OCI-LY3 (cell line): Measurements from ENCODE around the gene MAML1.

ENCODE experiments used
- H2AFZ ChIP-seq: fragments of 200-600, 300-600 bp; shearing (Covaris generic); 2 replicates; pipeline ENCODE4 v1.6.0; 2014; ENCODE audit warnings: antibody characterized with exemption, low read depth, low read length
- H3K27ac ChIP-seq: fragments of 200-600, 300-600 bp; sonication (generic); 2 replicates; pipeline ENCODE4 v1.5.1; 2014; ENCODE audit warnings: mild to moderate bottlenecking, low read length, moderate library complexity, mixed read lengths
- H3K27me3 ChIP-seq: fragments of 200-600, 300-600 bp; sonication (generic); 2 replicates; pipeline ENCODE4 v1.6.1; 2014; ENCODE audit warnings: low read depth, low read length, mixed read lengths
- H3K36me3 ChIP-seq: fragments of 200-600, 300-600 bp; sonication (generic); replicated peaks from 2 replicates; pipeline ENCODE3; 2014; ENCODE audit warnings: low read depth, low read length, mixed read lengths
- H3K4me1 ChIP-seq: fragments of 300-600, 200-600 bp; sonication (generic); 2 replicates; pipeline ENCODE4 v1.6.1; 2014; ENCODE audit warnings: low read length, mixed read lengths
- H3K4me2 ChIP-seq: fragments of 200-600, 300-600 bp; sonication (generic); 2 replicates; pipeline ENCODE4 v1.6.1; 2014; ENCODE audit warnings: low read length, mixed read lengths
- H3K4me3 ChIP-seq: fragments of 300-600, 200-600 bp; sonication (generic); 2 replicates; pipeline ENCODE4 v1.5.1; 2014; ENCODE audit warnings: antibody characterized with exemption, mild to moderate bottlenecking, low read length, moderate library complexity
- H3K79me2 ChIP-seq: fragments of 300-600, 200-600 bp; shearing (Covaris generic); 2 replicates; pipeline ENCODE4 v1.6.1; 2014; ENCODE audit warnings: mild to moderate bottlenecking, low read length, mixed read lengths
- H3K9ac ChIP-seq: fragments of 300-600, 200-600 bp; shearing (Covaris generic); 2 replicates; pipeline ENCODE4 v1.6.0; 2014; ENCODE audit warnings: mild to moderate bottlenecking, low read length, moderate library complexity
- H3K9me3 ChIP-seq: fragments of 200-600, 300-600 bp; shearing (Covaris generic); 2 replicates; pipeline ENCODE4 v1.6.1; 2014; ENCODE audit warnings: low read length, mixed read lengths; ENCODE audit not compliant: insufficient read depth
- H4K20me1 ChIP-seq: fragments of 200-600, 300-600 bp; sonication (generic); 2 replicates; pipeline ENCODE4 v1.6.1; 2016; ENCODE audit warnings: low read length, mixed read lengths; ENCODE audit not compliant: insufficient read depth
- CTCF ChIP-seq: fragments of 200-600, 300-600 bp; sonication (generic); IDR thresholded peaks from 2 replicates; pipeline ENCODE4 v1.5.1; 2014; ENCODE audit warnings: antibody characterized with exemption, low read length, low read depth
- EZH2phosphoT487 ChIP-seq: fragments of 200-600 bp; shearing (Covaris generic); IDR thresholded peaks from 2 replicates; pipeline ENCODE4 v1.6.1; 2018; ENCODE audit warnings: antibody characterized with exemption, mixed run types, low read depth

Gene MAML1

GRCh38 chr5:179799644-179799973 lies 67.0 kb downstream of the MAML1 start:
- Histone ChIP-seq H3K9me3 (no peaks in the 10 kb centered on the region), H3K36me3 (peaks cover 21% of the 10 kb centered on the region), H3K79me2 (peaks cover 11% of the 10 kb centered on the region), H4K20me1 (peaks cover 9% of the 10 kb centered on the region; the same call in 1 of the 2 replicates), H3K27me3 (no peaks in the 10 kb centered on the region), H3K4me3 (no peak overlapping the region), H3K9ac (no peak overlapping the region), H3K27ac (no peak overlapping the region), H3K4me2 (no peak overlapping the region), H2AFZ (no peak overlapping the region), H3K4me1 (peaks cover 24% of the 10 kb centered on the region)
- no peak for TF ChIP-seq EZH2phosphoT487
- no peak for TF ChIP-seq CTCF

GRCh38 chr5:179800071-179800695 lies 67.6 kb downstream of the MAML1 start:
- Histone ChIP-seq H4K20me1 (peaks cover 14% of the 10 kb centered on the region), H3K4me1 (peaks cover 24% of the 10 kb centered on the region), H3K79me2 (peaks cover 16% of the 10 kb centered on the region), H3K4me2 (no peak overlapping the region), H3K9ac (no peak overlapping the region), H3K9me3 (no peaks in the 10 kb centered on the region), H2AFZ (no peak overlapping the region), H3K27ac (no peak overlapping the region), H3K36me3 (peaks cover 21% of the 10 kb centered on the region), H3K27me3 (no peaks in the 10 kb centered on the region), H3K4me3 (no peak overlapping the region)
- no peak for TF ChIP-seq CTCF
- TF ChIP-seq EZH2phosphoT487: no peak

GRCh38 chr5:179800696-179801201 lies 68.1 kb downstream of the MAML1 start:
- Histone ChIP-seq H3K4me2 (no peak overlapping the region), H3K9me3 (no peaks in the 10 kb centered on the region), H3K27me3 (no peaks in the 10 kb centered on the region), H3K9ac (no peak overlapping the region), H3K27ac (no peak overlapping the region), H3K4me1 (peaks cover 25% of the 10 kb centered on the region), H3K36me3 (peaks cover 21% of the 10 kb centered on the region), H2AFZ (no peak overlapping the region), H3K4me3 (no peak overlapping the region), H3K79me2 (peaks cover 22% of the 10 kb centered on the region), H4K20me1 (peaks cover 16% of the 10 kb centered on the region)
- TF ChIP-seq CTCF: no peak
- no peak for TF ChIP-seq EZH2phosphoT487

GRCh38 chr5:179801304-179802206 lies 68.9 kb downstream of the MAML1 start:
- TF ChIP-seq CTCF: peak; percentile 71
- no peak for TF ChIP-seq EZH2phosphoT487
- Histone ChIP-seq H3K36me3 (peaks cover 21% of the 10 kb centered on the region), H3K27me3 (no peaks in the 10 kb centered on the region), H3K9me3 (no peaks in the 10 kb centered on the region), H3K79me2 (peaks cover 28% of the 10 kb centered on the region), H3K9ac (no peak overlapping the region), H2AFZ (no peak overlapping the region), H3K4me3 (no peak overlapping the region), H3K27ac (no peak overlapping the region), H3K4me1 (peaks cover 24% of the 10 kb centered on the region), H4K20me1 (peaks cover 16% of the 10 kb centered on the region), H3K4me2 (no peak overlapping the region)
